ENCODE measurements around the gene DPP4. TPM values are rescaled to one million over a fixed set of nuclear protein-coding genes. Genes with fewer than 3 reads are reported as not detected.

Gene DPP4
- total RNA-seq, 2 experiments from 2014 or later = 122 to 126 TPM

- H3K36me3 Mint-ChIP-seq (ENCODE audit: low read depth) = no peaks in the 10 kb centered on the region
- CTCF ChIA-PET = interaction anchor here (0.7 kb wide), 1 partner anchor 108 kb away, joined by 3 read pairs; no protein-coding TSS in a partner anchor
- POLR2A ChIA-PET = no interaction called here
Observed at GRCh38 chr2:162100579-162100978, 26.6 kb upstream of the DPP4 start.

DNA sequence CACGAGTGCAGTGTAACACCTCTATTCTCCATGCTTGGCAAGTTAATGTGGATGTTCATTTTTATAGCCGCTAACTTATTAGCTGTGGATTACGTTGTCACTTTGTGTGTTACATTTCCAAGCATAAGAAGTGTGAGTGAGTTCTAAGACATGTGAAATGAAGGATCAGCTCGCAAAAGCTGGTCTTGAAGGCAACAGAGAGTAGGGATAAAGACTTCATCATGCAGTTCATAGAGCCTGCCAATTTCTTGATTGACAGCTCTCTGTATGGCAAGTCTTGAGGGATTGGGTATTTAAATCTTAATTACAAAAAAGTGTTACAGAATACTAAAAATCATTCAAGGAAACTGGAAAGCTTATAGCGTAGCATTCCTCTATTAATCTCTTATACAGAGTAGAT lies 25.8 kb upstream of the DPP4 start:
- CTCF ChIA-PET = interaction anchor here (0.7 kb wide), 1 partner anchor 107 kb away, joined by 3 read pairs; no protein-coding TSS in a partner anchor

More at GRCh38 chr2:162100579-162100978, 26.6 kb upstream of the DPP4 start:
- H3K4me3 Mint-ChIP-seq = no peak overlapping the region
- no peaks in the 10 kb centered on the region for H3K27me3 Mint-ChIP-seq
- no peak for DNase-seq
- no peaks in the 10 kb centered on the region for H3K9me3 Mint-ChIP-seq
- H3K27ac Mint-ChIP-seq = no peak overlapping the region
- H3K4me1 Mint-ChIP-seq = no peaks in the 10 kb centered on the region

DNA sequence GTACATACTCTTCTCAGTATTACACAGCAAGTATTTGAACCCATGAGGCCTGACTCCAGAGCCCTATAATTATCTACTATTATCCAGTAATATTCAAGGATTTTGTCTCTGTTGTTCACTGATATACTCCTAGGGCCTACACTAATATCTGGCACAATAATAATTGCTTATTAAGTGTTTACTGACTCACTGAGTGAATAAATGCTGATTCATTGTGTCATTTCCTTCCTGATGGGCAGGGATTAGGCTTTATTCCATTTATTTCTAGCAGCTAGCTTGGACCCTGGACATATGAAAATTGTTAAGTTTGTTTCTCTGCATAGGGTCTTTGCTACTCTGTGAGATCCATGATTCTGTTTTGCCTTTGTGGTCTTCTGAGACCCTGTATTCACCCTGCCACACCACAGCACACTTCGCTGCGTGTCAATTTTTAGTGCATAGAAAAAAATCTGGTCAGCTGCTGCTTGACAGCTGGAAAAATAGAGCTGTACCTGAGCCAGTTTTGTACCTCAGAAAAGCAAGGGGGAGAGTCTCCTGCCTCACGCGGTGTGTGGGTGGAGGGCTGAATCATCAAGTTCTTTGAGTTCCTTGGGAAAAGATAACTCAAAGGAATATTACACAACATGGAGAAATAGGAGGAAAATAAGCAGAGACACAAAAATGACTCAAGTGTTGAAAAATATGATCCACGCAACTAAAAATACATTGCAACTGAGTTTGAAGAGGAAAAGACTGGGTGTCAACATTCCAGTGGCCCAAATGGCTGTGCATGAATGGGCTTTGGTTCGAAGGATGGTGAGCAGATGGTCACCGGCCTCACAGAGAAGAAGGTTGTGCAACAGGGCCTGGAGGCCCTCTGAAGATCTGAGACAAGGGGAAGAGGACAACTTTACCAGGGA lies 18.9 kb upstream of the DPP4 start:
- no peak overlapping the region for H3K4me3 Mint-ChIP-seq
- H3K36me3 Mint-ChIP-seq (ENCODE audit: low read depth) = no peaks in the 10 kb centered on the region
- H3K27me3 Mint-ChIP-seq = no peaks in the 10 kb centered on the region
- peaks cover 10% of the 10 kb centered on the region for H3K4me1 Mint-ChIP-seq
- ChIA-PET CTCF (interaction anchor here (0.5 kb wide), 1 partner anchor 500 kb away, joined by 3 read pairs; no protein-coding TSS in a partner anchor), POLR2A (no interaction called here)
- H3K27ac Mint-ChIP-seq = no peak overlapping the region
- no peak for DNase-seq
- no peaks in the 10 kb centered on the region for H3K9me3 Mint-ChIP-seq

More for the DNA sequence above, 25.8 kb upstream of the DPP4 start:
- no peaks in the 10 kb centered on the region for H3K27me3 Mint-ChIP-seq
- H3K9me3 Mint-ChIP-seq = no peaks in the 10 kb centered on the region
- H3K27ac Mint-ChIP-seq = no peak overlapping the region
- POLR2A ChIA-PET = no interaction called here
- no peaks in the 10 kb centered on the region for H3K36me3 Mint-ChIP-seq (ENCODE audit: low read depth)
- no peaks in the 10 kb centered on the region for H3K4me1 Mint-ChIP-seq
- H3K4me3 Mint-ChIP-seq = no peak overlapping the region
- no peak for DNase-seq

DNA sequence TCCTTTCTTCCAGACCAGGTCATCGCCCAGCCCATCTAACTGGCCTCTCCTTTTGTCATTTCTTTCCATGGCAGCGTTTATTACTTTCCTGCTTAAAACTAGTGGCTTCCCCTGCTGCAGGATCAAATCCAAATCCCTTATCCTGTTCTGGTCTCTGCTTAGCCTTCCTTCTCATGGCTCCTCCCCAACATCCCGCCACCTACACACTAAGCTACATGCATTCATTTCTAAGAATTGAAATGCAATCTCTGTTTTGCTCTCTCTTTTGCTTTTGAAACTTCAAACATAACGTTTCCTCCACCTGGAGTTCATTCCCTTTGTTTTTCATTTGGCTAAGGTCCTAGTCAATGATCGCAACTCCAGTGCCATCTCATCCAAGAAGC lies 18.0 kb upstream of the DPP4 start:
- Mint-ChIP-seq H3K4me3 (no peak overlapping the region), H3K27me3 (no peaks in the 10 kb centered on the region), H3K9me3 (no peaks in the 10 kb centered on the region), H3K36me3 (ENCODE audit: low read depth) (no peaks in the 10 kb centered on the region), H3K27ac (no peak overlapping the region), H3K4me1 (peaks cover 10% of the 10 kb centered on the region)
- ChIA-PET CTCF (interaction anchor here (0.5 kb wide), 2 partner anchors 500 to 648 kb away, joined by 3 to 4 read pairs; no protein-coding TSS in a partner anchor), POLR2A (no interaction called here)
- DNase-seq = no peak

DNA sequence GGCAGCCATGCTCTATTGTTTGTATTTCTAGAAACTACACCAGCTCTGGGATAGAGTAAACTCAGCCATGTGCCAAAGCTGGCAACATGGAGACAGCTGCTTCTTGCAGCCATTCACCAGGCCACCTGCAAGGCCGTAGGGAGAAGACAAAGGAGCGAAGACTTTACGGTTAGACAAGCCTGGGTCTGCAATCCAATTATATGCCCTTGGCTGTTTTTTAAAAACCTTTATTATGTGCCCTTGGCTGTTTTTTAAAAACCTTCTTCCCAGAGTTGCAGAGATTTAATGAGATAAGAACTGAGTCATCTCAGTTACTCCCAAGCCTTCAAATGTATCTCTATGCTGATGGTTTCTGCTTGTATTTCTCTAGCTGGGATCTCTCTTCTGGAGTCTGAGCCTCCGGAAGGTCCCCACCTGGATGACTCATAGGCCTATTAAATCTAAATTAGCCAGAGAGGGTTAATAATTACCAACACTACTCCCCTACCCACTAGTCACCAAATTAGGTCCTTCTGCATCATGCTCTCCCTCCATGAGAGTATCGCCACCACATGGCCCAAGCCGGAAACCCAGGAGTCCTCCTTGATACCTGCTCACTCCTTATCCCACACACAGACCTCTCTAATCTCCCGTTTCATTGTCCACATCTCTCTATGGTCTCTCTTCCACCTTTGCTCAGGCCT lies 17.5 kb upstream of the DPP4 start:
- Mint-ChIP-seq H3K4me1 (peaks cover 10% of the 10 kb centered on the region), H3K4me3 (no peak overlapping the region), H3K9me3 (no peaks in the 10 kb centered on the region), H3K27me3 (no peaks in the 10 kb centered on the region), H3K36me3 (ENCODE audit: low read depth) (no peaks in the 10 kb centered on the region), H3K27ac (no peak overlapping the region)
- POLR2A ChIA-PET = no interaction called here
- CTCF ChIA-PET = no interaction called here
- DNase-seq = no peak

DNA sequence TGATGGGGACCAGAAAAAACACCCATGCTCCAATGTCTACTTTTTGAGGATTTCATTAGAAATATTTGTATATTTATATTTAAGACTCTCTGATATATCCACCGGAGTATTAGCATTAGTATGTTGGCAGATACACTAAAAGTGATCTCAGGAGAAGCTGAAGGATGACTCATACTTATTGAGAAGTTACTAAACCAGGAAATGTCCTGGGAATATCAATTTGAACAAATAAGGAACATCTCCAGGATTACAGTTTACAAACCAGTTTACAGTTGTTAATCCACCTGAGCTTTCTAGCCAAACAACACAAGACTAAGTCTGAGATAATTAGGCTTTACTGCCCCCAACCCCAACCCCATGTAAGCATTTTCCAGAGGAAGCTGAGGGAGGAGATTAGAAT lies 16.1 kb upstream of the DPP4 start:
- Mint-ChIP-seq H3K27me3 (no peaks in the 10 kb centered on the region), H3K4me3 (no peak overlapping the region), H3K27ac (no peak overlapping the region), H3K36me3 (ENCODE audit: low read depth) (no peaks in the 10 kb centered on the region), H3K4me1 (peaks cover 10% of the 10 kb centered on the region), H3K9me3 (no peaks in the 10 kb centered on the region)
- DNase-seq = no peak
- POLR2A ChIA-PET = no interaction called here
- CTCF ChIA-PET = no interaction called here

GRCh38 chr2:162086904-162087303 lies 12.9 kb upstream of the DPP4 start:
- ChIA-PET CTCF (no interaction called here), POLR2A (no interaction called here)
- no peaks in the 10 kb centered on the region for H3K27me3 Mint-ChIP-seq
- peaks cover 6% of the 10 kb centered on the region for H3K4me1 Mint-ChIP-seq
- H3K36me3 Mint-ChIP-seq (ENCODE audit: low read depth) = no peaks in the 10 kb centered on the region
- H3K27ac Mint-ChIP-seq = no peak overlapping the region
- H3K9me3 Mint-ChIP-seq = peaks cover 2% of the 10 kb centered on the region
- no peak for DNase-seq
- no peak overlapping the region for H3K4me3 Mint-ChIP-seq

GRCh38 chr2:162085090-162085891 lies 11.3 kb upstream of the DPP4 start:
- no peaks in the 10 kb centered on the region for H3K36me3 Mint-ChIP-seq (ENCODE audit: low read depth)
- CTCF ChIA-PET = no interaction called here

GRCh38 chr2:162084536-162084935 lies 10.5 kb upstream of the DPP4 start:
- H3K36me3 Mint-ChIP-seq (ENCODE audit: low read depth) = peaks cover 6% of the 10 kb centered on the region
- H3K27me3 Mint-ChIP-seq = no peaks in the 10 kb centered on the region
- no peak overlapping the region for H3K4me3 Mint-ChIP-seq
- H3K4me1 Mint-ChIP-seq = no peaks in the 10 kb centered on the region
- H3K9me3 Mint-ChIP-seq = peaks cover 11% of the 10 kb centered on the region
- ChIA-PET CTCF (no interaction called here), POLR2A (no interaction called here)
- DNase-seq = no peak
- H3K27ac Mint-ChIP-seq = no peak overlapping the region

More at GRCh38 chr2:162085090-162085891, 11.3 kb upstream of the DPP4 start:
- DNase-seq = no peak
- no peak overlapping the region for H3K27ac Mint-ChIP-seq
- H3K4me3 Mint-ChIP-seq = no peak overlapping the region
- H3K9me3 Mint-ChIP-seq = peaks cover 3% of the 10 kb centered on the region
- H3K4me1 Mint-ChIP-seq = no peaks in the 10 kb centered on the region
- POLR2A ChIA-PET = no interaction called here
- H3K27me3 Mint-ChIP-seq = no peaks in the 10 kb centered on the region

DNA sequence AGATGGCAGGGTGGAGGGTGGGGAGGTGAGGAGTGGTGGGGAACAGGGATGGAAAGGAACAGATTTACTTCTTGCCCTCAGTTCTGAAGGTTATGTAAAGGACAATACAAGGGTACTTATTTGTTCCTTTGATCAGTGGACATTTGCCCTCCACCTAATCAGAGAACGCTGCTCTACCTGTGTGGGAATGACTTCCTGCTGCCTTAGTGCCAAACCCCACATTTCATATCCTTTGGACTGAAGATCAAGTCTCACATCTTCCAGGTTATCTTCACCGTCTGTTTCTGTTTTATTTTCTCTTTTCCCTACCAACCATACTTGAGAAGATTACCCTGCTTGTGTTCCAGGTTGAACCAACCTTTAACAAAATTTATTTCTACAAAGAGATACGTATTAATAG lies 8.7 kb upstream of the DPP4 start:
- Mint-ChIP-seq H3K27ac (no peak overlapping the region), H3K9me3 (peaks cover 29% of the 10 kb centered on the region), H3K4me3 (no peak overlapping the region), H3K36me3 (ENCODE audit: low read depth) (peaks cover 25% of the 10 kb centered on the region), H3K27me3 (no peaks in the 10 kb centered on the region), H3K4me1 (no peaks in the 10 kb centered on the region)
- no peak for DNase-seq
- ChIA-PET CTCF (no interaction called here), POLR2A (no interaction called here)

DNA sequence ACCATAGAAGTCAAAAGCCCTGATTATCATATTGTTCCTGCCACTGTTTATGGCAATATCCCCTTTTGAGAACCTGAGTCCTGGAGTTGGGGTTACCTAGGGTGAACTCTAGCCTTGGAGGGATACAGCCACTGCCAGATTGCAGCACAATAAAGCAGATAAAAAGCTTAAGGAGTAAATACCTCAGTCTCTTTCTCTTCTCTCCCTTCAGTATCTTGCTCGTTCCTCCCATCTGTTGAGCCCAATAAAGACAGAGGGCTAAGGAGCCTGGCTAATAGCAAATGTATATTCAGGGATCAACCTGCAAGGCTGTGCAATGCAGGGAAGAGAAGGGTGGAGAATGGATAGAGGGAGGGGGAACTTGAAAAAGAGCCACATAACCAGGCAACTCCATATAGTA lies 8.0 kb upstream of the DPP4 start:
- no peak overlapping the region for H3K4me3 Mint-ChIP-seq
- CTCF ChIA-PET = no interaction called here

GRCh38 chr2:162079514-162079913 lies 5.5 kb upstream of the DPP4 start:
- Mint-ChIP-seq H3K9me3 (peaks cover 35% of the 10 kb centered on the region), H3K27me3 (no peaks in the 10 kb centered on the region), H3K27ac (no peak overlapping the region), H3K36me3 (ENCODE audit: low read depth) (peaks cover 51% of the 10 kb centered on the region), H3K4me3 (no peak overlapping the region), H3K4me1 (peaks cover 14% of the 10 kb centered on the region)
- CTCF ChIA-PET = no interaction called here
- DNase-seq = no peak
- POLR2A ChIA-PET = no interaction called here

More for the DNA sequence above, 8.0 kb upstream of the DPP4 start:
- Mint-ChIP-seq H3K4me1 (no peaks in the 10 kb centered on the region), H3K36me3 (ENCODE audit: low read depth) (peaks cover 30% of the 10 kb centered on the region), H3K9me3 (peaks cover 34% of the 10 kb centered on the region), H3K27ac (no peak overlapping the region), H3K27me3 (no peaks in the 10 kb centered on the region)
- POLR2A ChIA-PET = no interaction called here
- no peak for DNase-seq

DNA sequence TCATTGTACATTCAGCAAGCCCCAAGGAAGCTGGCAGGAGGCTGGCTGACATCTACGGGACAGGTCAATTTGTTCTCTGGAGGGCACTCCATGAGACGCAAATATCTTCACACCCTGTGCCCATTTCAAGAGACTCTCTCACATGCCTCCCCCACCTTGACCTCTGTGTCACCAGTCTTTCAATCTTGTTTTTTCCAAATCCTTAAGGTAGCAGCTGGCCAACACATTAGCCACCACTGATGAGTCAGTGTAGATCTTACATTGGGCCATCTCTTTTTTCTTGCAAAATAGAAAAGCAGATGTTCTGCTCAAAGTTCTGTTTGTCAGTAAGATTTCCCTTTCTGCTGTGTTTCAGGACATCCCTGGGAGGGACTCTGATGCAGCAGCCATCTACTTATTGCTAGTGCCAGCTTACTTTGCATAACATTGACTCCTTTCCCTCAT lies 1.7 kb upstream of the DPP4 start:
- no peak for DNase-seq
- CTCF ChIA-PET = interaction anchor here (1.4 kb wide), 1 partner anchor 222 kb away, joined by 4 read pairs; no protein-coding TSS in a partner anchor
- Mint-ChIP-seq H3K9me3 (peaks cover 33% of the 10 kb centered on the region), H3K4me1 (peaks cover 31% of the 10 kb centered on the region), H3K4me3 (no peak overlapping the region), H3K27ac (no peak overlapping the region), H3K27me3 (no peaks in the 10 kb centered on the region), H3K36me3 (ENCODE audit: low read depth) (peaks cover 67% of the 10 kb centered on the region)
- POLR2A ChIA-PET = interaction anchor here (10.6 kb wide), 1 partner anchor 17 kb away, joined by 142 read pairs; no protein-coding TSS in a partner anchor

All from activated CD4-positive, alpha-beta memory T cell treated with anti-CD3 and anti-CD28 coated beads, Interleukin-2, amount 10 ng/mL, durations not matched to agents 7 days and 5 days (primary cell).